Endothelial cell of umbilical vein (primary cell): ENCODE data around the gene HIP1.

ENCODE experiments used
- CTCF ChIP-seq, 2 donors: IDR thresholded peaks; 1 replicate in 1 of 2; 2 replicates in 1 of 2; pipeline ENCODE4 v1.5.1; 2011; ENCODE audit warnings: low read length in 2 of 2, mild to moderate bottlenecking in 2 of 2, moderate library complexity in 2 of 2, control low read depth in 1 of 2, inconsistent platforms in 1 of 2, low read depth in 1 of 2; ENCODE audit not compliant: insufficient read depth in 1 of 2; ENCODE audit errors: extremely low read depth in 1 of 2
- MAX ChIP-seq: IDR thresholded peaks from 2 replicates; pipeline ENCODE4 v1.6.1; 2011; ENCODE audit not compliant: insufficient read depth, insufficient read length
- MYC ChIP-seq: IDR thresholded peaks from one replicate; pipeline ENCODE4 v1.6.1; 2011; ENCODE audit warnings: mild to moderate bottlenecking, low read depth, low read length
- POLR2A ChIP-seq: IDR thresholded peaks from 2 replicates; pipeline ENCODE4 v1.6.1; 2012; ENCODE audit warnings: low read depth, mild to moderate bottlenecking, control low read depth, low read length

- TF ChIP-seq POLR2A, result no peak
- TF ChIP-seq CTCF (IDR thresholded peaks at IDR 0.05; ENCODE audit: extremely low read depth in 1 of 2, insufficient read depth in 1 of 2, low read depth in 1 of 2, low read length in 2 of 2), result no peak
- no peak for TF ChIP-seq MAX
- no peak for TF ChIP-seq MYC
These were observed 107.0 kb downstream of the HIP1 start for GRCh38 chr7:75631711-75632110.
